MCF 10A (cell line): ENCODE measurements around the gene CBLN3. TPM values are rescaled to one million over a fixed set of nuclear protein-coding genes. Genes with fewer than 3 reads are reported as not detected.

Experiments used
- BruUV-seq: library from RNA; stranded (reverse); fragments of 400-500 nt; replicated peaks from 2 replicates; lab custom pipeline; 2021; lab: Mats Ljungman, UMichigan
- CTCF ChIA-PET: fragments of 300-600 bp; sonication (Branson Sonifier 250); formaldehyde crosslinking; extraction: SDS; loops from one replicate; lab custom pipeline; 2021; ENCODE audit warnings: antibody characterized with exemption, inconsistent platforms; lab: Yijun Ruan, JAX
- POLR2A ChIA-PET: fragments of 300-600, 350-650 bp; sonication (Branson Sonifier 250); formaldehyde crosslinking; extraction: SDS; loops from one replicate; lab custom pipeline; 2020; ENCODE audit warnings: antibody characterized with exemption, inconsistent platforms; lab: Yijun Ruan, JAX
- DNase-seq: peaks from one replicate; pipeline ENCODE4 v3.0.0-alpha.2; 2018; ENCODE audit not compliant: unreplicated experiment
- H3K27ac Mint-ChIP-seq: one replicate; pipeline ENCODE4 v1.8.0; 2022; ENCODE audit warnings: mild to moderate bottlenecking, low read depth, mixed read lengths; ENCODE audit not compliant: unreplicated experiment
- H3K27me3 Mint-ChIP-seq: one replicate; pipeline ENCODE4 v1.8.0; 2022; ENCODE audit warnings: mixed read lengths; ENCODE audit not compliant: insufficient read depth, unreplicated experiment
- H3K36me3 Mint-ChIP-seq: one replicate; pipeline ENCODE4 v1.8.0; 2022; ENCODE audit warnings: mild to moderate bottlenecking, moderate library complexity, mixed read lengths; ENCODE audit not compliant: insufficient read depth, unreplicated experiment
- H3K4me1 Mint-ChIP-seq: one replicate; pipeline ENCODE4 v1.8.0; 2022; ENCODE audit warnings: mixed read lengths; ENCODE audit not compliant: insufficient read depth, unreplicated experiment
- H3K4me3 Mint-ChIP-seq: one replicate; pipeline ENCODE4 v1.8.0; 2022; ENCODE audit warnings: mild to moderate bottlenecking, moderate library complexity, mixed read lengths; ENCODE audit not compliant: unreplicated experiment
- H3K9me3 Mint-ChIP-seq: one replicate; pipeline ENCODE4 v1.8.0; 2022; ENCODE audit warnings: mixed read lengths; ENCODE audit not compliant: unreplicated experiment
- CTCF ChIP-seq: fragments of 200-600 bp; IDR thresholded peaks from one replicate; pipeline ENCODE4 v1.8.0; 2022; ENCODE audit warnings: antibody characterized with exemption, mild to moderate bottlenecking; ENCODE audit not compliant: unreplicated experiment
- intact Hi-C: fragments of 100-400 bp; cut with micrococcal nuclease; formaldehyde crosslinking; loops from 2 replicates; pipeline ENCODE4 v1.14.1; 2022
- total RNA-seq: library from RNA; stranded (reverse); gene quantifications from 2 replicates; pipeline ENCODE4 v1.2.3, GENCODE V29; 2022

Gene CBLN3
- total RNA-seq, 1 experiment from 2014 or later = 2.4 TPM

- CTCF ChIA-PET = interaction anchor here (0.5 to 12.0 kb wide), 22 partner anchors 9 to 274 kb away, joined by 3 to 626 read pairs (median 6); partner anchors contain the start of genes ADCY4, CIDEB, LTB4R and LTB4R2
- POLR2A ChIA-PET = interaction anchor here (0.5 to 3.0 kb wide), 11 partner anchors 9 to 1200 kb away, joined by 3 to 18 read pairs (median 4); partner anchors contain the start of gene LTB4R2
- Mint-ChIP-seq H3K27ac (no peak overlapping the region), H3K4me1 (peaks cover 15% of the 10 kb centered on the region), H3K36me3 (peaks cover 80% of the 10 kb centered on the region), H3K4me3 (no peak overlapping the region), H3K27me3 (no peaks in the 10 kb centered on the region), H3K9me3 (no peaks in the 10 kb centered on the region)
- intact Hi-C loops = no loop called here
- TF ChIP-seq CTCF = no peak
- no peak for DNase-seq
- no TSS peak for BruUV-seq
These were observed 5.8 kb upstream of the CBLN3 start for GRCh38 chr14:24435192-24435810.

- no TSS peak for BruUV-seq
- no peak overlapping the region for H3K4me3 Mint-ChIP-seq
- DNase-seq = no peak
- no peak for TF ChIP-seq CTCF
- POLR2A ChIA-PET = interaction anchor here (0.5 to 1.8 kb wide), 2 partner anchors 69 to 101 kb away, joined by 3 to 5 read pairs; no protein-coding TSS in a partner anchor
- intact Hi-C loops = no loop called here
- CTCF ChIA-PET = interaction anchor here (0.6 to 12.0 kb wide), 9 partner anchors 12 to 274 kb away, joined by 3 to 626 read pairs (median 13); partner anchors contain the start of genes ADCY4, CIDEB, LTB4R and LTB4R2
- no peaks in the 10 kb centered on the region for H3K27me3 Mint-ChIP-seq
- no peak overlapping the region for H3K27ac Mint-ChIP-seq
- H3K4me1 Mint-ChIP-seq = peaks cover 13% of the 10 kb centered on the region
- H3K36me3 Mint-ChIP-seq = peaks cover 75% of the 10 kb centered on the region
- no peaks in the 10 kb centered on the region for H3K9me3 Mint-ChIP-seq
These were observed 5.2 kb upstream of the CBLN3 start for GRCh38 chr14:24434676-24435075.

- no peak for TF ChIP-seq CTCF
- Mint-ChIP-seq H3K9me3 (no peaks in the 10 kb centered on the region), H3K4me1 (peaks cover 16% of the 10 kb centered on the region), H3K36me3 (peaks cover 68% of the 10 kb centered on the region), H3K4me3 (no peak overlapping the region), H3K27me3 (no peaks in the 10 kb centered on the region), H3K27ac (no peak overlapping the region)
- POLR2A ChIA-PET = interaction anchor here (1.8 kb wide), 1 partner anchor 101 kb away, joined by 5 read pairs; no protein-coding TSS in a partner anchor
- no TSS peak for BruUV-seq
- intact Hi-C loops = no loop called here
- CTCF ChIA-PET = interaction anchor here (0.9 to 12.0 kb wide), 6 partner anchors 23 to 187 kb away, joined by 3 to 626 read pairs (median 20); partner anchors contain the start of genes ADCY4, CIDEB, LTB4R and LTB4R2
- DNase-seq = no peak
These were observed 4.6 kb upstream of the CBLN3 start for GRCh38 chr14:24434036-24434435.
